NCI-H1092 (cell line): ENCODE data around the gene SERPING1.
A peak's percentile ranks its signal among the peaks of the same experiment; 100 is the strongest.

ENCODE experiments used
- DNase-seq: peaks from one replicate; lab custom pipeline; 2025; lab: John Stamatoyannopoulos, UW

SERPING1 gene

DNA sequence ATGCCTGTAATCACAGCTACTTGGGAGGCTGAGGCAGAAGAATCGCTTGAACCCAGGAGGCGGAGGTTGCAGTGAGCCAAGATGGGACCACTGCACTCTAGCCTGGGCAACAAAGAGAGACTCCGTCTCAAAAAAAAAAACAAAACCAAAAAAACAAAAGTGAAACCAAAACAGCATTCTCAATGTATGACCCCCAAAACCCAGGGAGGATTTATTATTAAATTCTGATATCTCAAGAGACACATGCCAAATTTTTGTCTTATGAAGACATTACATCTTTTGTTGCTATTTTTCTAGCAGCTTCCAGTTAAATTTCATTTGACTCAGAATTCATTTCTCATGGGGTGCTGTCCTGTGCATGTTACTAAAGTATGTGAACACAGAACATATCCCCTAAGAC, 55.2 kb downstream of the SERPING1 start:
- DNase-seq: no peak

DNA sequence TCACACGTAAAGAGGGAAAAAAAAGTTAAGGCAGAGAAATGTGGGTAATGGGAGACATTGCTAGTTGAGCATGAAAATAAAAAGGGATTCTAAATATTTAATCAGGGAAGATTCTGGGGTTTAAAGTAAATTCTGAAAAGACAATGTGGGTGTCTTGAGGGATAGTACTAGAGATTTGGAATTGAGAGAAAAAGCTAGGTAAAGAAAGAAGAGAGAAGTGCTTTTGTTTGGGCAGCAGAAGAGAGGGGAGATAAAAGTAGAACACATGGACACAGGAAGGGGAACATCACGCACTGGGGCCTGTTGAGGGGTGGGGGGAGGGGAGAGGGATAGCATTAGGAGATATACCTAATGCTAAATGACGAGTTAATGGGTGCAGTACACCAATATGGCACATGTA, 55.7 kb downstream of the SERPING1 start:
- no peak for DNase-seq

DNA sequence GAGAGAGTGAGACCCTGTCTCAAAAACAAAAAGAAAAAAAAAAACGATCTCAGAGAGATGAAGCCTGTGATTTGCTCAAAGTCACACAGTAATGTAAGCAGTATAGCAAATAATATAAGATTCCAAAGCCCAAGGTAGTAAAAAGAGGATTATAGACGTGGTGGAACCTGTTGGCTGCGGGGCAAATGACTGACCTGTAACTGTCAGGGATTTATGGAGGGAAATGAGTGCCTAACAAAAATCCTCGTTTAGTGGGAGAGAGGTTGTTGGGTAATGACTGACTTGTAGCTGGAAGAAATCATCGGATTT, 59.4 kb downstream of the SERPING1 start:
- no peak for DNase-seq

- peak; percentile 99 for DNase-seq
Measured at GRCh38 chr11:57657194-57658022, 59.9 kb downstream of the SERPING1 start, which contains the start of gene CLP1. Gene CLP1, plus strand, starts transcription at chr11:57657762. Its CDS starts 1,715 bp downstream, at chr11:57659477.

DNA sequence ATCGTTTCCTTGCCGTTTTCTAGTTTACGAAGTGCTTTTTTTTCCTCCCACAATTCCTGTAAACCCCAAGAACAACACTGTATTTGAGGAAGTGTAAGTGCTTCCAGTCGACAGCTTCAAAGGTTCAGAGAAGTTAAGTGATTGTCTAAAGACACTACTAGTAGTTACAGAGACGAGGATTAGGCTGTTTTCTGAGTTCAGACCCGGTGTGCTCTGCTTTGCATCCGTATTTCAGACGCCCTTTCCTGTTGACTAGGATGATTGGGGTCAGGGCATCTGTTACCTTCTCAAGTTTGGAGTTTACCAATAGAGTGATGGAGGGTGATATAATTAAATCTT, 60.5 kb downstream of the SERPING1 start:
- DNase-seq: no peak

- no peak for DNase-seq
Measured at GRCh38 chr11:57659669-57660068, 62.2 kb downstream of the SERPING1 start.

DNA sequence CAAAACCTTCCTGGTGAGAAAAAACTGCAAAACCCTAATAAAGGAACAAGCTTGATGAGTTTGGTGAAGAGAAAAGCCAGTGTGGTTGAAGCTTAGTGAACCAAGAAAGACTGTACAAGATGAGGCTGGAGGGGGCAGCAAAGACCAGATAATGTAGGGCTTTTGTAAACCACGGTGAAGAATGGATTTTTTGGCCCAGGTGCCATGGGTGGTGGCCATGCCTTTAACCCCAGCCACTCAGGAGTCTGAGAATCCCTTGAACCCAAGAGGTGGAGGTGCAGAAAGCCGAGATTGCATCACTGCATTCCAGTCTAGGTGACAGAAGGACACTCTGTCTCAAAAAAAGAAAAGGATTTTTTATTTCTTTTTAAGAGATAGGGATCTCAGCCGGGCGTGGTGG, 65.4 kb downstream of the SERPING1 start:
- DNase-seq: no peak

GRCh38 chr11:57663975-57664374, 66.5 kb downstream of the SERPING1 start:
- no peak for DNase-seq
